Measurements from ENCODE around the gene MGMT.

DNA sequence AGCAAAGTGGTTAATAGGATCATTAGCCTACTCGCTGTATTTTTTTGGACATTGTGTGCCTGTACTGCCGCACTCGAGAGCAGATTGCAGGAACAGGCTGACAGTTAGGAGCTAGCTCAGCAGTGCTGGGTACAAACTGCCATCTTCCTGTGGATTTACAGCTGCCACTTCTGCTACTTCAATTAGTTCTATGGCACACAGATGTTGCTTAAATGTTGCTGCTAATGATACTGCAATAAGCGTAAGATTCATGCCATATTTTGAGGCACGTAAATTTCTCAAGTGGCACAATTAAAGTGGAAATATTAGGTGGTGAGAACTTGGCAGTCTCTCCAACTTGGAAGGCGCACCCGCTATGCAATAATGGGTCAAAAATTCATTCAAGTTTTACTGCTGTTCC, 325.1 kb downstream of the MGMT start:
- TF ChIP-seq, protein P1, sequence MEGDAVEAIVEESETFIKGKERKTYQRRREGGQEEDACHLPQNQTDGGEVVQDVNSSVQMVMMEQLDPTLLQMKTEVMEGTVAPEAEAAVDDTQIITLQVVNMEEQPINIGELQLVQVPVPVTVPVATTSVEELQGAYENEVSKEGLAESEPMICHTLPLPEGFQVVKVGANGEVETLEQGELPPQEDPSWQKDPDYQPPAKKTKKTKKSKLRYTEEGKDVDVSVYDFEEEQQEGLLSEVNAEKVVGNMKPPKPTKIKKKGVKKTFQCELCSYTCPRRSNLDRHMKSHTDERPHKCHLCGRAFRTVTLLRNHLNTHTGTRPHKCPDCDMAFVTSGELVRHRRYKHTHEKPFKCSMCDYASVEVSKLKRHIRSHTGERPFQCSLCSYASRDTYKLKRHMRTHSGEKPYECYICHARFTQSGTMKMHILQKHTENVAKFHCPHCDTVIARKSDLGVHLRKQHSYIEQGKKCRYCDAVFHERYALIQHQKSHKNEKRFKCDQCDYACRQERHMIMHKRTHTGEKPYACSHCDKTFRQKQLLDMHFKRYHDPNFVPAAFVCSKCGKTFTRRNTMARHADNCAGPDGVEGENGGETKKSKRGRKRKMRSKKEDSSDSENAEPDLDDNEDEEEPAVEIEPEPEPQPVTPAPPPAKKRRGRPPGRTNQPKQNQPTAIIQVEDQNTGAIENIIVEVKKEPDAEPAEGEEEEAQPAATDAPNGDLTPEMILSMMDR (IDR thresholded peaks at IDR 0.05) = no peak
- TF ChIP-seq POLR2A (IDR thresholded peaks at IDR 0.05) (no peak), POLR2AphosphoS5 (IDR thresholded peaks at IDR 0.05) (no peak)
